HG02938 (cell line): Measurements from ENCODE around the gene TECPR2.
"Not testable (repeated sequence)": the region's sequence is repeated elsewhere in the genome, so short reads cannot be mapped to it uniquely, and the experiment has no call there.

Experiments used
- ATAC-seq: cut with Tn5 transposase; IDR thresholded peaks from one replicate; pipeline ENCODE4 v1.9.1; 2021; ENCODE audit warnings: mild to moderate bottlenecking, moderate library complexity; ENCODE audit not compliant: unreplicated experiment

TECPR2 gene

GRCh38 chr14:102507081-102507856 is 144.5 kb downstream of the TECPR2 start:
- ATAC-seq, result no peak

GRCh38 chr14:102507857-102508312 is 145.1 kb downstream of the TECPR2 start:
- no peak for ATAC-seq

GRCh38 chr14:102508410-102508773 is 145.7 kb downstream of the TECPR2 start:
- no peak for ATAC-seq

- peak; percentile 20 for ATAC-seq
Observed at GRCh38 chr14:102508774-102509745, 146.3 kb downstream of the TECPR2 start.

GRCh38 chr14:102509746-102510615 is 147.2 kb downstream of the TECPR2 start, which contains the start of gene ANKRD9:
Gene ANKRD9 (minus strand): TSS chr14:102509776. CDS start chr14:102507889, 1,887 bp downstream.
- peak; percentile 63 for ATAC-seq

GRCh38 chr14:102510616-102511520 is 148.1 kb downstream of the TECPR2 start:
- ATAC-seq, result no peak

- no peak for ATAC-seq
Observed at GRCh38 chr14:102511538-102511937, 148.8 kb downstream of the TECPR2 start.

GRCh38 chr14:102512793-102513300 is 150.1 kb downstream of the TECPR2 start:
- no peak for ATAC-seq

GRCh38 chr14:102513899-102514772 is 151.4 kb downstream of the TECPR2 start:
- no peak for ATAC-seq

GRCh38 chr14:102514987-102515733 is 152.4 kb downstream of the TECPR2 start:
- no peak for ATAC-seq

- ATAC-seq, result no peak
Observed at GRCh38 chr14:102516531-102517391, 154.0 kb downstream of the TECPR2 start.

GRCh38 chr14:102517392-102518062 is 154.8 kb downstream of the TECPR2 start:
- no peak for ATAC-seq

- ATAC-seq, result no peak
Observed at GRCh38 chr14:102518063-102518648, 155.4 kb downstream of the TECPR2 start.

GRCh38 chr14:102519709-102520108 is 157.0 kb downstream of the TECPR2 start:
- ATAC-seq, result not testable (repeated sequence)

- ATAC-seq, result no peak
Observed at GRCh38 chr14:102523200-102523568, 160.4 kb downstream of the TECPR2 start.
